Endothelial cell of umbilical vein (primary cell): ENCODE data around the gene PPP2R2D. TPM values are rescaled to one million over a fixed set of nuclear protein-coding genes. Genes with fewer than 3 reads are reported as not detected.

Experiments
- BruUV-seq: library from RNA; stranded (reverse); fragments of 400-500 nt; replicated peaks from 2 replicates; lab custom pipeline; 2021; lab: Mats Ljungman, UMichigan
- CTCF ChIA-PET: fragments of 300-600, 350-600 bp; sonication (Branson Sonifier 250); formaldehyde crosslinking; loops from one replicate; lab custom pipeline; 2021; ENCODE audit warnings: antibody characterized with exemption, inconsistent platforms; lab: Charles Lee
- POLR2A ChIA-PET: fragments of 300-600, 350-600 bp; sonication (Branson Sonifier 250); formaldehyde crosslinking; loops from one replicate; lab custom pipeline; 2021; ENCODE audit warnings: antibody characterized with exemption, inconsistent platforms; lab: Charles Lee
- DNase-seq: peaks from one replicate; pipeline ENCODE4 v3.0.0-alpha.2; 2011; ENCODE audit warnings: low read depth, low spot score
- FAIRE-seq: peaks from 2 replicates; lab custom pipeline; 2011; peaks lifted over from hg19 to GRCh38; lab: Jason Lieb, UNC
- H2AFZ ChIP-seq: 2 replicates; pipeline ENCODE4 v1.6.0; 2012; ENCODE audit warnings: low read depth, low read length, control low read depth, inconsistent platforms
- H3K27ac ChIP-seq: 2 replicates; pipeline ENCODE4 v1.5.1; 2011; ENCODE audit warnings: low read depth, mild to moderate bottlenecking, control low read depth, low read length, moderate library complexity; ENCODE audit not compliant: insufficient read depth
- H3K27me3 ChIP-seq, 2 experiments: 2 replicates each; pipeline versions ENCODE4 v1.6.0 to v1.6.1; 2011; ENCODE audit warnings: low read length in 2 of 2, mixed read lengths in 1 of 2; ENCODE audit not compliant: control insufficient read depth in 2 of 2, insufficient read depth in 2 of 2
- H3K36me3 ChIP-seq, 2 experiments: 2 replicates in 1 of 2; 3 replicates in 1 of 2; pipeline ENCODE4 v1.5.1; 2011; ENCODE audit warnings: low read length in 2 of 2, mild to moderate bottlenecking in 1 of 2, moderate library complexity in 1 of 2; ENCODE audit not compliant: control insufficient read depth in 2 of 2, insufficient read depth in 2 of 2; ENCODE audit errors: extremely low read depth in 1 of 2
- H3K4me1 ChIP-seq: 3 replicates; pipeline ENCODE4 v1.5.1; 2011; ENCODE audit warnings: mild to moderate bottlenecking, low read length; ENCODE audit not compliant: control insufficient read depth, insufficient read depth; ENCODE audit errors: extremely low read depth
- H3K4me2 ChIP-seq: 2 replicates; pipeline ENCODE4 v1.6.1; 2011; ENCODE audit warnings: low read length, control low read depth, mixed read lengths; ENCODE audit not compliant: insufficient read depth
- H3K4me3 ChIP-seq, 3 experiments: fragments of 200-600 bp in 1 of 3; sonication (generic), shearing (Covaris generic) in 1 of 3; replicated peaks in 1 of 3; 2 replicates each; pipeline ENCODE4 v1.5.1; 2011 to 2016; ENCODE audit warnings: control low read depth in 3 of 3, low read length in 3 of 3, mild to moderate bottlenecking in 2 of 3, inconsistent platforms in 1 of 3, low read depth in 1 of 3, moderate library complexity in 1 of 3; ENCODE audit not compliant: insufficient read depth in 1 of 3
- H3K79me2 ChIP-seq: 2 replicates; pipeline ENCODE4 v1.6.0; 2012; ENCODE audit warnings: low read length, inconsistent platforms; ENCODE audit not compliant: control insufficient read depth, insufficient read depth
- H3K9ac ChIP-seq: replicated peaks from 2 replicates; pipeline ENCODE3; 2011; ENCODE audit warnings: low read length, control low read depth; ENCODE audit not compliant: insufficient read depth; ENCODE audit errors: extremely low read depth
- H3K9me1 ChIP-seq: replicated peaks from 3 replicates; pipeline ENCODE4 v1.6.0; 2011; ENCODE audit warnings: mild to moderate bottlenecking, low read length; ENCODE audit not compliant: control insufficient read depth, insufficient read depth; ENCODE audit errors: extremely low read depth
- H3K9me3 ChIP-seq: replicated peaks from 2 replicates; pipeline ENCODE4 v1.5.1; 2012; ENCODE audit warnings: low read length, inconsistent platforms; ENCODE audit not compliant: control insufficient read depth, insufficient read depth
- H4K20me1 ChIP-seq: replicated peaks from 2 replicates; pipeline ENCODE3; 2011; ENCODE audit warnings: mild to moderate bottlenecking, low read length; ENCODE audit not compliant: control insufficient read depth, insufficient read depth; ENCODE audit errors: extremely low read depth
- EZH2 ChIP-seq: IDR thresholded peaks from 2 replicates; pipeline ENCODE4 v1.6.1; 2012; ENCODE audit warnings: borderline replicate concordance, low read depth, mild to moderate bottlenecking, moderate library complexity, low read length, inconsistent platforms; ENCODE audit not compliant: severe bottlenecking
- FOS ChIP-seq: IDR thresholded peaks from 2 replicates; pipeline ENCODE4 v1.6.1; 2011; ENCODE audit warnings: mild to moderate bottlenecking, low read length, moderate library complexity, borderline replicate concordance; ENCODE audit not compliant: insufficient read depth
- GATA2 ChIP-seq: IDR thresholded peaks from 2 replicates; pipeline ENCODE4 v1.7.0; 2011; ENCODE audit warnings: low read depth, mild to moderate bottlenecking, moderate library complexity, mixed read lengths, low read length; ENCODE audit not compliant: insufficient read length, insufficient read depth
- JUN ChIP-seq: IDR thresholded peaks from 2 replicates; pipeline ENCODE4 v1.6.1; 2011; ENCODE audit warnings: borderline replicate concordance, low read depth; ENCODE audit not compliant: insufficient read length, insufficient read depth
- MYC ChIP-seq: IDR thresholded peaks from one replicate; pipeline ENCODE4 v1.6.1; 2011; ENCODE audit warnings: mild to moderate bottlenecking, low read depth, low read length
- POLR2A ChIP-seq: IDR thresholded peaks from 2 replicates; pipeline ENCODE4 v1.6.1; 2012; ENCODE audit warnings: low read depth, mild to moderate bottlenecking, control low read depth, low read length
- POLR2AphosphoS5 ChIP-seq: IDR thresholded peaks from 2 replicates; pipeline ENCODE4 v1.6.1; 2012; ENCODE audit warnings: low read depth, mild to moderate bottlenecking, control low read depth, low read length, moderate library complexity; ENCODE audit not compliant: insufficient read depth
- dilution Hi-C: fragments of 300-500 bp; cut with MboI; formaldehyde crosslinking; loops from one replicate; pipeline ENCODE4 v1.15.0; 2019; ENCODE audit warnings: low sequenced_read_pairs; ENCODE audit not compliant: extremely low pct_ligation_motif_present
- intact Hi-C: fragments of 100-400 bp; cut with micrococcal nuclease; formaldehyde crosslinking; loops from one replicate; pipeline ENCODE4 v1.10.0; 2022
- polyA plus RNA-seq, 4 experiments: library from polyadenylated mRNA; depleted of rRNA in 3 of 4; stranded (reverse) in 3 of 4; unstranded in 1 of 4; fragments of >200 nt; gene quantifications; 2 replicates each; pipeline versions ENCODE4 v1.2.1 to v1.2.3, GENCODE V29; 2011 to 2012; ENCODE audit warnings: missing spikeins in 1 of 4
- total RNA-seq: library from RNA; stranded (reverse); gene quantifications from 2 replicates; pipeline ENCODE4 v1.2.3, GENCODE V29; 2021
- TF ChIP-seq, protein P1 (sequence below), 2 donors: IDR thresholded peaks; 1 replicate in 1 of 2; 2 replicates in 1 of 2; pipeline ENCODE4 v1.5.1; 2011; ENCODE audit warnings: low read length in 2 of 2, mild to moderate bottlenecking in 2 of 2, moderate library complexity in 2 of 2, control low read depth in 1 of 2, inconsistent platforms in 1 of 2, low read depth in 1 of 2; ENCODE audit not compliant: insufficient read depth in 1 of 2; ENCODE audit errors: extremely low read depth in 1 of 2
- TF ChIP-seq, protein P2 (sequence below): IDR thresholded peaks from 2 replicates; pipeline ENCODE4 v1.6.1; 2011; ENCODE audit not compliant: insufficient read depth, insufficient read length

The PPP2R2D gene
- total and polyA plus RNA-seq, 2 donors (not counting 3 experiments of a cell fraction or from before 2014, with no cell fraction given): 29.9 to 36.3 TPM

DNA sequence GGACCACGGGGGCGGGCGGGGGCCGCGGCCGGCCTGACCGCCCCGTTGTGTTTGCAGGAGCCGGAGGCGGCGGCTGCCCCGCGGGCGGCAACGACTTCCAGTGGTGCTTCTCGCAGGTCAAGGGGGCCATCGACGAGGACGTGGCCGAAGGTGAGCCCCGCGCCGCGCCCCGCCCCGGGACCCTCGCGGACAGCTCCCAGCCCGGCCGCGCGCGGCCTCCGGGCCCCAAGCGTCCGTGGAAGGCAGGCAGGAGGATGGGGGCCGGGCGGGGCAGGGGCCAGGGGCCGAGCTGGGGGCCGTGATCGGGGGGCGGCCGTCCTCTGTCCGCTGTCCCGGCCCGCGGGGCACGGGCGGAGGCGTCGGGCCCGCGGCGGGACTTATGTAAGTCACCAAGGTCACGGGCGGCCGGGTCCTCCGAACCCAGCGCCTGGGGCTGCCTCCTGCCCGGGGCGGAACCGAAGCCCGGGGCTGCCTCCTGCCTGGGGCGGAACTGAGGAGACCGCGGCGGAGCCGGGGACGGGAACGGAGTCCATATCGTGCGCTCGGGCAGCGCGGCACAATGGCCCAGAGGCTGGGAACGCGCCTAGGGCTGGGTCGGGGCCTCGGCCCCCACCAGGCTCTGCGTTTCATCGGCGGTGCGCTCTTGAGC, 497 bp downstream of the PPP2R2D start:
- H3K4me3 ChIP-seq: peak overlapping the region; percentile 87 to 95 (median 93)
- H3K4me1 ChIP-seq: peaks cover 23% of the 10 kb centered on the region
- peaks cover 0 to 6% of the 10 kb centered on the region in 2 experiments for H3K36me3 ChIP-seq
- intact Hi-C loops: no loop called here
- H3K27ac ChIP-seq: peak overlapping the region; percentile 72
- H3K9me3 ChIP-seq: no peaks in the 10 kb centered on the region
- peaks cover 50% of the 10 kb centered on the region for H3K79me2 ChIP-seq
- dilution Hi-C loops: no loop called here
- TF ChIP-seq POLR2AphosphoS5: peak; percentile 24
- TF ChIP-seq POLR2A: peak; percentile 18
- TF ChIP-seq EZH2: no peak
- peak overlapping the region; percentile 99 for H3K4me2 ChIP-seq
- CTCF ChIA-PET: interaction anchor here (1.0 to 6.9 kb wide), 6 partner anchors 15 to 122 kb away, joined by 3 to 64 read pairs (median 11); no protein-coding TSS in a partner anchor
- no peaks in the 10 kb centered on the region for H3K9me1 ChIP-seq
- no peak for FAIRE-seq
- peak; percentile 43 for DNase-seq
- peak overlapping the region; percentile 48 for H2AFZ ChIP-seq
- BruUV-seq: no TSS peak
- H3K9ac ChIP-seq: peak overlapping the region; percentile 84
- peaks cover 2% of the 10 kb centered on the region for H4K20me1 ChIP-seq
- POLR2A ChIA-PET: interaction anchor here (1.0 to 2.1 kb wide), 2 partner anchors 46 to 81 kb away, joined by 3 to 6 read pairs; partner anchors contain the start of gene BNIP3
- peaks cover 12 to 18% of the 10 kb centered on the region in 2 experiments for H3K27me3 ChIP-seq

DNA sequence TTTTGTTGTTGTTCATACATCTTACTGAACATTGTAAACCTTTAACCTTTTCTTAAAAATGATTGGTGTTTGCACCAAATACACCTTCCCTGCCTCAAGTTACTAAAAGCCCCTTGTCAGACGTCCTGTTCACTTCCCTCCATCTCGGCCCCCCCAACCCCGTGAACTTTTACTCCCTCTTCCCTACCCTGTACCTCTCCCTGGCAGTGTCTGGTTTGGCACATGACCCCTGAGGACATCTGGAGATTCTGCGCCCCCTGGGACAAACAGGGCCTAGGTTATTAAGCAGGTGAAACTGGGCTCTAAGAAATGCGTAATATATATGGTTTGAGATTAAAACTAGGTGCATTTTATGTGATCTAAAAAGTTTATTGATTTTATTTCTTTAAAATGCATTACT, 1.4 kb downstream of the PPP2R2D start:
- Histone ChIP-seq H3K9me3 (no peaks in the 10 kb centered on the region), H3K4me3 (peak overlapping the region; percentile 87 to 95 (median 93)), H2AFZ (no peak overlapping the region), H3K79me2 (peaks cover 58% of the 10 kb centered on the region), H3K27me3 (peaks cover 10 to 15% of the 10 kb centered on the region in 2 experiments), H4K20me1 (peaks cover 2% of the 10 kb centered on the region), H3K9me1 (no peaks in the 10 kb centered on the region), H3K36me3 (peaks cover 0 to 6% of the 10 kb centered on the region in 2 experiments), H3K4me1 (peaks cover 23% of the 10 kb centered on the region), H3K9ac (peak overlapping the region; percentile 84), H3K4me2 (peak overlapping the region; percentile 99), H3K27ac (peak overlapping the region; percentile 72)
- FAIRE-seq (no peak), DNase-seq (no peak)
- POLR2A ChIA-PET: no interaction called here
- TSS peak; percentile 53 for BruUV-seq
- TF ChIP-seq, protein P1, sequence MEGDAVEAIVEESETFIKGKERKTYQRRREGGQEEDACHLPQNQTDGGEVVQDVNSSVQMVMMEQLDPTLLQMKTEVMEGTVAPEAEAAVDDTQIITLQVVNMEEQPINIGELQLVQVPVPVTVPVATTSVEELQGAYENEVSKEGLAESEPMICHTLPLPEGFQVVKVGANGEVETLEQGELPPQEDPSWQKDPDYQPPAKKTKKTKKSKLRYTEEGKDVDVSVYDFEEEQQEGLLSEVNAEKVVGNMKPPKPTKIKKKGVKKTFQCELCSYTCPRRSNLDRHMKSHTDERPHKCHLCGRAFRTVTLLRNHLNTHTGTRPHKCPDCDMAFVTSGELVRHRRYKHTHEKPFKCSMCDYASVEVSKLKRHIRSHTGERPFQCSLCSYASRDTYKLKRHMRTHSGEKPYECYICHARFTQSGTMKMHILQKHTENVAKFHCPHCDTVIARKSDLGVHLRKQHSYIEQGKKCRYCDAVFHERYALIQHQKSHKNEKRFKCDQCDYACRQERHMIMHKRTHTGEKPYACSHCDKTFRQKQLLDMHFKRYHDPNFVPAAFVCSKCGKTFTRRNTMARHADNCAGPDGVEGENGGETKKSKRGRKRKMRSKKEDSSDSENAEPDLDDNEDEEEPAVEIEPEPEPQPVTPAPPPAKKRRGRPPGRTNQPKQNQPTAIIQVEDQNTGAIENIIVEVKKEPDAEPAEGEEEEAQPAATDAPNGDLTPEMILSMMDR (IDR thresholded peaks at IDR 0.05; ENCODE audit: extremely low read depth in 1 of 2, insufficient read depth in 1 of 2, low read depth in 1 of 2, low read length in 2 of 2): no peak
- no peak for TF ChIP-seq EZH2
- TF ChIP-seq, protein P2, sequence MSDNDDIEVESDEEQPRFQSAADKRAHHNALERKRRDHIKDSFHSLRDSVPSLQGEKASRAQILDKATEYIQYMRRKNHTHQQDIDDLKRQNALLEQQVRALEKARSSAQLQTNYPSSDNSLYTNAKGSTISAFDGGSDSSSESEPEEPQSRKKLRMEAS: no peak
- TF ChIP-seq FOS: no peak
- TF ChIP-seq GATA2: no peak
- TF ChIP-seq POLR2AphosphoS5: no peak
- TF ChIP-seq JUN: no peak
- no peak for TF ChIP-seq POLR2A
- TF ChIP-seq MYC: no peak
- CTCF ChIA-PET: interaction anchor here (1.0 to 5.8 kb wide), 4 partner anchors 43 to 121 kb away, joined by 3 to 38 read pairs (median 7); no protein-coding TSS in a partner anchor
- intact Hi-C loops (no loop called here), dilution Hi-C loops (no loop called here)
